Parathyroid adenoma (tissue), 2 donors: ENCODE measurements around the gene ARHGAP8.

ENCODE experiments used
- H2AFZ ChIP-seq: fragments of 300-600 bp; sonication (generic); one replicate; pipeline ENCODE4 v1.7.0; 2017; ENCODE audit warnings: antibody characterized with exemption, mild to moderate bottlenecking
- H3K27ac ChIP-seq: fragments of 300-600 bp; sonication (generic); one replicate; pipeline ENCODE4 v1.7.0; 2017
- H3K27me3 ChIP-seq: fragments of 300-600 bp; sonication (generic); one replicate; pipeline ENCODE4 v1.7.0; 2017; ENCODE audit warnings: low read length; ENCODE audit not compliant: control insufficient read depth, insufficient read depth
- H3K36me3 ChIP-seq: fragments of 300-600 bp; sonication (generic); one replicate; pipeline ENCODE4 v1.7.0; 2017; ENCODE audit warnings: low read length; ENCODE audit not compliant: control insufficient read depth, insufficient read depth
- H3K4me1 ChIP-seq: fragments of 300-600 bp; sonication (generic); one replicate; pipeline ENCODE4 v1.7.0; 2017; ENCODE audit warnings: control low read depth
- H3K4me2 ChIP-seq: fragments of 300-600 bp; sonication (generic); one replicate; pipeline ENCODE4 v1.7.0; 2017; ENCODE audit warnings: low read length
- H3K4me3 ChIP-seq: fragments of 300-600 bp; sonication (generic); one replicate; pipeline ENCODE4 v1.7.0; 2017; ENCODE audit warnings: low read depth, low read length
- H3K79me2 ChIP-seq: fragments of 300-600 bp; sonication (generic); one replicate; pipeline ENCODE4 v1.7.0; 2017; ENCODE audit warnings: control low read depth
- H3K9ac ChIP-seq: fragments of 300-600 bp; sonication (generic); one replicate; pipeline ENCODE4 v1.7.0; 2017; ENCODE audit warnings: mild to moderate bottlenecking
- H3K9me3 ChIP-seq: fragments of 300-600 bp; sonication (generic); one replicate; pipeline ENCODE4 v1.7.0; 2017; ENCODE audit warnings: low read length; ENCODE audit not compliant: control insufficient read depth
- TF ChIP-seq, protein P1 (sequence below): fragments of 300-600 bp; sonication (generic); IDR thresholded peaks from one replicate; pipeline ENCODE4 v1.7.0; 2017; ENCODE audit warnings: antibody characterized with exemption, mild to moderate bottlenecking
- donor health status: primary hyperparathyroidism.

ARHGAP8 gene

DNA sequence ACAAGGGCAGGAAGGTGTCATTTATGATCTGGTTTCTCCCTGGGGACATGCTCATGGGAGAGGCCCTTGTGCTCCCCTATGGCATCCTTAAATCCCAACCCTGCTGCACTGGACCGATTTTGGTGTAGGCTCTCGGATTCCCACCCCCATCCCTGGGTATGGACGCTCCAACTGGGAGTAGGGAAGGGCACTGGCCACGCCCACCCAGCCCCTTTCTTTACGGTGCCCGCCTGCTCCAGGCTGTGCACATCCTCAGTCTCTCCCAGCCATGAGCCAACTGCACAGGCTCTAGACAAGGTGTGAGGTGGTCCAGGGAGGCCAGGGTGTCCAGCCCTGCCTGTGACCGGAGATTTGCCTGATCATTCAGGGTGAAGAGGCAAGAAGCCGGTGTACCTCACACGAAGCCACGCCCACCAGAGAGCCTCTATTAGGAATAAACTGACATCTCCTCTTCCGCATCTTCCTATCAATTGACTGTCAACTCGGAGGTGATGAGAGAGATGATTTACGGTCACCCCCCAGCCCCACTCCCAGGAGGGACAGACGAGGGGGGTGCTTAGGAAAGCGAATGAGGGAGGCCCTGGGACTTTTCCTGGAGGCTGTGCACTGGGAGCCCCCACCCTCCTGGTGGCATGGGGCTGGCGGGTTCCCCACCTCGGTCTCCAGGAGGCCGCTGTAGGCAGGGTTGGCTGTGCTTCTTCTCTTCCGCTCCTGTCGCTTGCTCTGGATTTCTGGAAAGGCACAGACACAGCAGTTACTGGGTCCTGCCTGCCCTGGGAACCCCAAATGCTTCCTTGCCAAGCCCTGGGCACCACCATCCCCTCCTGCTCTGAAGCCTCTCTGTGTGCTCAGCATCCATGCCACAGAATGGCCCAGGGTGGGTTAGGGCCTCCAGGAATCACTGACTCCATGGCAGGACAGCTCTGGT lies 140.7 kb downstream of the ARHGAP8 start:
- Histone ChIP-seq H3K4me2 (no peak overlapping the region), H3K9ac (no peak overlapping the region), H3K9me3 (no peaks in the 10 kb centered on the region), H3K4me3 (no peak overlapping the region), H3K27me3 (no peaks in the 10 kb centered on the region), H2AFZ (no peak overlapping the region), H3K36me3 (no peaks in the 10 kb centered on the region), H3K4me1 (no peaks in the 10 kb centered on the region), H3K79me2 (no peaks in the 10 kb centered on the region), H3K27ac (no peak overlapping the region)
- TF ChIP-seq, protein P1, sequence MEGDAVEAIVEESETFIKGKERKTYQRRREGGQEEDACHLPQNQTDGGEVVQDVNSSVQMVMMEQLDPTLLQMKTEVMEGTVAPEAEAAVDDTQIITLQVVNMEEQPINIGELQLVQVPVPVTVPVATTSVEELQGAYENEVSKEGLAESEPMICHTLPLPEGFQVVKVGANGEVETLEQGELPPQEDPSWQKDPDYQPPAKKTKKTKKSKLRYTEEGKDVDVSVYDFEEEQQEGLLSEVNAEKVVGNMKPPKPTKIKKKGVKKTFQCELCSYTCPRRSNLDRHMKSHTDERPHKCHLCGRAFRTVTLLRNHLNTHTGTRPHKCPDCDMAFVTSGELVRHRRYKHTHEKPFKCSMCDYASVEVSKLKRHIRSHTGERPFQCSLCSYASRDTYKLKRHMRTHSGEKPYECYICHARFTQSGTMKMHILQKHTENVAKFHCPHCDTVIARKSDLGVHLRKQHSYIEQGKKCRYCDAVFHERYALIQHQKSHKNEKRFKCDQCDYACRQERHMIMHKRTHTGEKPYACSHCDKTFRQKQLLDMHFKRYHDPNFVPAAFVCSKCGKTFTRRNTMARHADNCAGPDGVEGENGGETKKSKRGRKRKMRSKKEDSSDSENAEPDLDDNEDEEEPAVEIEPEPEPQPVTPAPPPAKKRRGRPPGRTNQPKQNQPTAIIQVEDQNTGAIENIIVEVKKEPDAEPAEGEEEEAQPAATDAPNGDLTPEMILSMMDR: no peak

DNA sequence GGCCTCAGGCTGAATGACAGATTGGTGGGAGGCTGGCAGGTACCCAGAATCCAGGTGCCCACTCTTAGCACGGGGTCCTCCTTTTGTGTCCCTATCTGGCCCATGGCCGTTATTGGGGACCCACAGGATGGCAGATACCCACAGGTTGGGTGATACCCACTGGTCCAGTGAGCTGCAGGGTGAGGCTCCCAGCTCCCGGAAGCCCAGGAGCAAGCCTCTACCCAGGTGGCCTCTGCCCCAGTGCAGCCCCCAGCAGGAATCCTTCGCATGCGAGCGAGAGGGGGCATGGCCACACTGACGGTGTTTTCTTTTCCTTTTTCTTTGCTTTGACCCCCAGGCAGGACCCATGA lies 141.3 kb downstream of the ARHGAP8 start:
- Histone ChIP-seq H2AFZ (no peak overlapping the region), H3K4me1 (no peaks in the 10 kb centered on the region), H3K27ac (no peak overlapping the region), H3K9me3 (no peaks in the 10 kb centered on the region), H3K4me2 (no peak overlapping the region), H3K9ac (no peak overlapping the region), H3K36me3 (no peaks in the 10 kb centered on the region), H3K79me2 (no peaks in the 10 kb centered on the region), H3K27me3 (no peaks in the 10 kb centered on the region), H3K4me3 (no peak overlapping the region)
- TF ChIP-seq, protein P1: no peak

DNA sequence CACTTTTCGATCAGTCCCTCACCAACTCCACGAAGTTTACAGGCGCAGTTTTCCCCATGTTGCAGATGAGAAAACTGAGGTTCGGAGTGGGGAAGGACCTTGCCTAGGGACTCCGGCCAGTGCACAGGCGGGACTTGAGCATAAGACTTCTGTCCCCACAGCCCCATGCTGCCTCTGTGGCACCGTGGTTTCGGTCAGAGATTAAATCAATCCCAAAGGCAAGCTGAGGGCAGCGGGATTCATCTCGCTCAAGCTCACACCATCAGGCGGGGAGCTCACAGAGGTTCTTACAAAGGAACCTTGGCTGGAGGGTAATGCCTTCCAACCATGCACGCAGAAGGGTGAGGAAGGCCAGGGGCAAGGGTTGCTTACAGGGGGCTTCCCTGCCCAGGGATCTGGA lies 141.9 kb downstream of the ARHGAP8 start:
- H3K27ac ChIP-seq: no peak overlapping the region
- no peaks in the 10 kb centered on the region for H3K4me1 ChIP-seq
- no peaks in the 10 kb centered on the region for H3K36me3 ChIP-seq
- H3K9ac ChIP-seq: no peak overlapping the region
- H3K79me2 ChIP-seq: no peaks in the 10 kb centered on the region
- H3K27me3 ChIP-seq: no peaks in the 10 kb centered on the region
- H2AFZ ChIP-seq: no peak overlapping the region
- H3K4me2 ChIP-seq: no peak overlapping the region
- no peaks in the 10 kb centered on the region for H3K9me3 ChIP-seq
- no peak overlapping the region for H3K4me3 ChIP-seq
- TF ChIP-seq, protein P1: no peak

DNA sequence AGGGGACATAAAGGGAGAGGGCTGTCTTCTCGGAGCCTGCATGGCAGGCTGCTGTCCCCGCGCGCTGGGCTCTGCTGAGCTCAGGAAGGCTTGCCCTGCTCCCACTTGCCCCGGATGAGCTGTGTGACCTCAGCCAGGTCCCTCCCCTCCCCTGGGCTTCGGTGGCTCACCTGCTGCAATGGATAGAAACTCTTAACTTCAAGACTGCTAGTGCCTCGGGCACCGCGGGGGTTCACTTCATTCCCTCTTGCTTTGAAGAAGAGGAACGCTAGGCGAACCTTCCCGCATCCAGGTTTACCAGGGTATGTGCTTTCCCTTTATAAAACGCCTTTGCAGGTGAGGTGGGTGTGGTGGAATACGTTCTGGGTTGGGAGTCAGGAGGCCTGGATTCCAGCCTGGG lies 142.4 kb downstream of the ARHGAP8 start:
- Histone ChIP-seq H3K27ac (no peak overlapping the region), H3K4me1 (no peaks in the 10 kb centered on the region), H3K4me2 (no peak overlapping the region), H3K27me3 (no peaks in the 10 kb centered on the region), H3K9me3 (no peaks in the 10 kb centered on the region), H3K79me2 (no peaks in the 10 kb centered on the region), H3K9ac (no peak overlapping the region), H3K36me3 (no peaks in the 10 kb centered on the region), H3K4me3 (no peak overlapping the region), H2AFZ (no peak overlapping the region)
- TF ChIP-seq, protein P1: no peak
